ENCODE measurements around the gene HS3ST5.

- no peak for TF ChIP-seq CTCF (IDR thresholded peaks at IDR 0.05)
- TF ChIP-seq POLR2A (IDR thresholded peaks at IDR 0.05), result no peak
Observed at GRCh38 chr6:114361036-114361435, 18.2 kb upstream of the HS3ST5 start.
